HG02623 (cell line): Measurements from ENCODE around the gene RAB3C.

Source experiments
- ATAC-seq: cut with Tn5 transposase; IDR thresholded peaks from one replicate; pipeline ENCODE4 v1.9.1; 2021; ENCODE audit warnings: moderate library complexity; ENCODE audit not compliant: unreplicated experiment

The RAB3C gene

DNA sequence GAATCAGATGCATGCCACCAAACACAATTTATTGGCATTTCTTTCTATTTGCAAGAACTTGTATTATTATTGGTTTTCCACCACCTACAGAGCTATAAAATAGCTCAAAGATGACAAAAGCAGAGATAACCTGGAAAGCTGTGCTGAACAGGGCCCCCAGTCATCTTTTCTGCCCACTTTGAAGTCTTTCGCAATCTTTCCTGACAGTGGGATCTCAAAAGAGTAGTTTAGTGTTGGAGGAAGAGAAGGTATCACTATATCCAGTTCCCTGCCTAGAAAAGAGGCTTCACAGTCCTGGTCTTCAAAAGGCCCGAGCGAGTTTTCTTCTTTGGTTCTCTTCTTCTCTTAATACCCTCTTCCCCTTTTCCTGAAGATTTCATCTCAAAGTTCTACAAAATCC, 231.0 kb downstream of the RAB3C start:
- no peak for ATAC-seq

DNA sequence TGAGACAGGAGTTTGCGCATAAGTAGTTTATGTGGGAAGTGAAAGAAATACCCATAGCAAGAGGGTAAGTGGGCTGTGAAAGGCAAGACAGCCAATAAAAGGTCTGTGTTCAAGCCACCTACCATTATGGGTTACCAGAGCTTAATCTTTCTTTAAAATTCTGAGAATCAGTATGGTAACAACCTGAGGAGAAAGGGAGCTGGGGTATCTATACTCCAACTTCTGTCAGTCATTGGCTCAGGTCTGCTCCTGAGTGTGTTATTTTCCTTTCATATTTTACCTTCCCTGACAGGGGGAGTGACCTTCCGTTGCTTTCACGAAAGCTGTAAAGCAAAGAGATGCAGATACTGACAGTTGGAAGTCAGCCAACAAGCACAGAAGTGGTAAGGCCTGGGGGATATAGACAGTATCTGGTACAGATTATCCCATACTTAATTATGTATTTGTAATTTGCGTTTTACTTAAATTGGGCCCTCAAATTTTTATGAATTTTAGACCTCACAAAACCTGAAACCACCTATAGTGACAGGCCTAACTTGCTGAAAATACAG, 233.4 kb downstream of the RAB3C start:
- no peak for ATAC-seq

DNA sequence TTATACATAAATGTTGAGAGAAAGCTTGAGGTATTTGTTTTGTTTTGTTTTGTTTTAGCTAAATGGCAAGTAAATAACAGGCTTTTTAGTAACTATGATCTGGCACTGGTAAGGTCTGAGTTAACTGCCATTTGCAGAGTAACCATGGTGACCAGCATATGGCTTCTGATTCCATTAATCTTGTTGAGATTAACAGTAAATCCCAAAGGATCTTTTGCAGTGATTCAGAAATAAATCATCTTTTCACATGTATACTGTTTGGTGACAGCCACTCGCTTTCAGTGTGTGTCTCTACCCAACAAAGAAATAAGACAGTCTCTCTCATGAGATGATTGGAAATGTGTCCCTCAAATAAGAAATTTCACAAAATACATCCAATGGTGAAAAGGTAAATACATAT, 235.6 kb downstream of the RAB3C start:
- ATAC-seq = no peak

DNA sequence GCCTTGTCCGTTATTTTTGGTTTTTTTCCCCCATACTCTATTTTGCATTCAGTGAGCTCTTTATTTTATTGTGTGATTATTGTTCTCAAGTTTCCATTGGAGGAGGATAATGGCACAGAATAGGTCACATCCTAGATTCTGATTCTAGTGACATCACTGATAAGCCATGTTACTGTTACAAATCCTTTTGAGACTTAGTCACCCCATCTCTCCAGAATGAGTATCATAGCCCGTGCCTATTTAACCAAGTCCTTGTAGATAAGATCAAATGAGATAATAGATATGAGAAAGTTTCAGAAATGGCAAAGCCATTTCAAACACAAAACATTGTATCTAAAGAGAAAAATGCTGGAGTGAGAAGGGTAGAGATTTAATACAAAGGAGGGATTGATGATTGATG, 242.6 kb downstream of the RAB3C start:
- ATAC-seq = no peak

DNA sequence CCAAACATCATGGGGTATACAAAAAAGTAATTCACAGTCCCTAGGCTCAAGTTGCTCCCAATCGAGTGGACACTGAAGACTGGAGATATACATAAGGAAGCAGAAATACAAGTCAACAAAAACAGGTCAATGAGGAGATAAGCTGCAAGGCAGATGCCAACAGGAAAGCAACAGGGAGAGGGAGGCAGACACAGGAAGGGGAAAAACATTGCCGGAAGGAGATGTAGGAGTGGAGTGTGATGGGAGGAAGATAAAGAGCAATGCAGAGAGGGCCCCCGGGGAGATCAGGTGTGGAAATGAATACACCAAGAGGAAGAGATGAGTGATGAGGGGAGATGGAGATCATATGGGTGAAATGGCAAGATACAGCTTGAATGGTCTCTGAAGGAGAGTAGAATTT, 243.0 kb downstream of the RAB3C start:
- no peak for ATAC-seq

DNA sequence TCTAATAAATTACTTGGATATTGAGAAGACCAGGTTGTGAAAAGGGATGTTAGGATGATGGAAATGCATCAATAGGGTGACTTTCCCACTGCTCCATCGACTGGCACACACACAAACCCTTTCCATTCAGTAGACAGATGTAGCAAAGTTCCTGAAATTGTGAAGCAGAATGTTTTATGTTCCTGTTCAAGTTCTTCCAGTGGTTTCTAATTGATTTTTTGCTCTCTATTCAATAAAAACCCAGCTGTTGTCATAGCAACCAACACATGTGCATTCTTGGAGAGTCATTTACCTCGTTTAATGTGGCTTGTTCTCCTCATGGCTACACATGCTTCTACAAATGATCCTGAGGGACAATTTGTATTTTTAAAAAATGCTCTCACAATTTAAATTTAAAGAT, 244.6 kb downstream of the RAB3C start:
- no peak for ATAC-seq

DNA sequence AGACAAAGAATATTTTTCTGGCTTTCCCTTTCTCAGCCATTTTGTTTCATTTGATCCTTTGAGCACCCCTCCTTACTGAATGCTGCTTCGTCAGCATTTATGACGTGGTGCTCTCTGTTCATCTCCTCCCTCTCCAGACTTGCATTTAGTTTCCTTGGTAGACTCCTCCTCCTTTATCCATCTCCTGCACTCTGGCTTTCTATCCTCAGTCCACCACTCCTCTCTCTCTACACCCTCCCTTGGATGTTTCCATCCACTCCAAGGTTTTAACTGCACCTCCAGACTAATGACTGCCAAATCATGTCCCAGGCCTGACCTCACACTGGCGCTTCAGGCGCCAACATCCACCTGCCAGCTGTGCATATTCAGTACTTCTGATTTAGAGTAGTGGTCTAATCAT, 245.4 kb downstream of the RAB3C start:
- ATAC-seq = no peak

DNA sequence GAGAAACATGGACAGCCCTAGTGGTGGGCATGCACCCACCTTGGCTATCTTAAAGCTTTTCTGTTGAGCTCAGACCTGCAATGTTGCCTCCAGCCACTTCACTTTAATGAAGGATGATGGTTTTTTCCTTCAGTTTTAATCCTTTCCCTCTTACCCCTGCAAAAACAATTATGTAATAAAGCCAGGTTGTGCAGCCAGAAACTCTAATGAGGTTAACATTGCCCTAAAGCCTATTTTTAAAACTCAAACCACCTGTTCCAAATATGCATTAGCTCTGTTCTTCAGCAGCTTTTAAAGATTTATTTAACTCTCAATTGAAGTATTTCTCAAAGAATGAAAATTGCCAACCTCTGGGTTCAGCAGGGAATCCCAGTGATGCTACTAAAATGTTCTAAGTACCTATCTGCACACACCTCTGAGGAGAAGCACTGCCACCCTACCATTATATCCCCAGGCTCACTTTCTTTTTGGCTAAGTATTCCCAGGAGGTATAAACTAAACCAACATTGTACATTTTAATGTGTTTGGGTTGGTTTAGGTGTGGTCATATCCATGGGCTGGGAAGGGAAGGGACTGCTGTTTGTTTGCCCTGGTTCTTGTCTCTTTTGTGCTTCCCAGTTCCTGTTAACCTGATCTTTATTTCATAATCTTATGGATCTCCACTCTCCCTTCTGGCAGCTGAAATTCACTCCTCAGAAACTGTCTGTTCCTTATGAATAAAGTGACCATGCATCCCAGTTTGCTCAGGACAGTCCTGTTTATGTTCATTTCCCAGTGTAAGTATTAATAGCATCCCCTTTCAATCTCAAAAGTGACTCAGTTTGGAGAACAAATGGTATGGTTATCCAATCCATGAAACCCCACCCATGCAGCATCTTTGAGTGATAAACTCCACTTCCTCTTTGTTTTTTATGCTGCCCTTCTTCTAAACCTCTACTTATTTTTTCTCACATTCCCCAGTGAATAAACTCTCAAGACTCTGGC, 251.7 kb downstream of the RAB3C start:
- no peak for ATAC-seq

DNA sequence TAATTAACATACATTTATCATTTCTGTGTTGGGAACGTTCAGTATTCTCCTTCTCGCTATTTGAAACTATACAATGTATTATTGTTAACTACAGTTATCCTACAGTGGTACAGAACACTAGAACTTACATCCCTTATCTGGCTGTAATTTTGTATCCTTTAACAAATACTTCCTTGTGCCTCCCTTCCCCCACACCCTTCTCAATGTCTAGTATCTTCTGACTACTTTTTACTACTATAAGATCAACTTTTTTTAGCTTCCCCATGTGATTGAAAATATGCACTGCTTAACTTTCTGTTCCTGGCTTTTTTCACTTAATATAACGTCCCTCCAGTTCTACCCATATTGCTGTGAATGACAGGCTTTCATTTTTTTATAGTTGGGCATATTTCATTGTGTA, 253.5 kb downstream of the RAB3C start:
- no peak for ATAC-seq

DNA sequence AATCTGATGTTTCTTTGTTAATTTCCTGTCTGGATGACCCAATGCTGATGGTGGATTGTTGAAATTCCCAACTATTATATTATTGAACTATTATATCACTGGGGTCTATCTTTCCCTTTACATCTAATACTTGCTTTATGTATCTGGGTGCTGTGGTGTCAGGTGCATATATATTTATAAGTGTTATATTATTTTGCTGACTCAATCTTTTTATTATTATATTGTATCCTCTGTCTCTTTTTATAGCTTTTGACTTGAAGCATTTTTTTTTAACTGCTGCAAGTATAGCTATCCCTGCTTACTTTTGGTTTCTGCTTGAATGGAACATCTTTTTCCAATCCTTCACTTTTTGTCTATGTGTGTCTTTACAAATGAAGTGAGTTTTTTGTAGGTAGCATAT, 255.9 kb downstream of the RAB3C start:
- no peak for ATAC-seq

DNA sequence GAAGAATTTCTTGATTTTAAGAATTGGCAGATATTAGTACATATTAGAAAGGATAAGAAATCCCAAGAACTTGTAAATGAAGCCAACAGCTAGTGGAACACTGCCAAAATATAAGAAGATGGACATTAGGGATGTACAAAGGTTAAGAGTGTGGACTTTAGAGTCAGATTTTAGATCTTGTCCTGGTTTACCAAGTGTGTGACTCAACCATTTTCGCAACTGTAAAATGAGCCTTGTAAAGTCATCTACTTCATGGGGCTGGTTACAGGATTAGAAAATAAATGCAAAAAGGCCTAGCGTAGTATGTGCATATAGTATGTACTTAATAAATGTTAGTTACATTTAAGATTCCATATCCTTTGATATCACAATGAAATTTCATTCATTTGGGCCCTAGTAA, 260.0 kb downstream of the RAB3C start:
- no peak for ATAC-seq

DNA sequence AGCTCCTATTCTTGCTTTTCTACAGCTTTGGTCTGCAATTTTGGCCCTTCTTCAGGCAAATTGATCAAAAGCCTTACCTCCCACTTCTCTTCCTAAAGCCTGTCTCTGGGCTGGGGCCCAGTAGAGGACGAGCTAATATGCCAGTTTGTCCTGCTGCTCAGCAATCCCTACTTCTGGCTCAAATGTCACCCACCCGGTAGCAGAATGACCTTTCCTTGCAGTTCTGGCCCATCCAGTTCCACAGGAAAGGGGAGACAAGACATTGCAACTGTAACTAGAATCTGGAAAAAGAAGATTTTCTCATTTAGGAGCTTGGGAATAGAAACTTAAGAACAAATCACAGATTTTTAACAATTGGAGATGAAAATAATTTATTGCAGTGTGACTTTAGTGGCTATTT, 261.5 kb downstream of the RAB3C start:
- no peak for ATAC-seq

DNA sequence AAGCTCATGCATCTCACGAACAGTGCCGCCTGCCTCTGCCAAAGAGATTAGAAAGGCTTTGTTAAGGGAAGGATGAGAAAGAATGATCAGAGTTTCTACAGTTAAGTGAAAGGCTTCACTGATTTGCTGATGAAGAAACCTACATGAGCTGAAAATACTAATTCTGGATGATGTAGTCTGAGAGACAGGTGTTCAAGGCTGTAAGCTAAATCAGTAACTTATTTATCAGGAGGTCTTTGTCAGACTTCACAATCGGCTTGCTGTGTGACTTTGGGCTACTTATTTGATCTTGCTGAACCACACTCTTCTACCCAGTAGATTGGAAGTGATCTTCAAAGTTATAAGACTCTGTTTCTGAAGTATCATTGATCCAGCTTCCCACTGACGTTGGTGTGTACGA, 264.2 kb downstream of the RAB3C start:
- ATAC-seq = no peak

DNA sequence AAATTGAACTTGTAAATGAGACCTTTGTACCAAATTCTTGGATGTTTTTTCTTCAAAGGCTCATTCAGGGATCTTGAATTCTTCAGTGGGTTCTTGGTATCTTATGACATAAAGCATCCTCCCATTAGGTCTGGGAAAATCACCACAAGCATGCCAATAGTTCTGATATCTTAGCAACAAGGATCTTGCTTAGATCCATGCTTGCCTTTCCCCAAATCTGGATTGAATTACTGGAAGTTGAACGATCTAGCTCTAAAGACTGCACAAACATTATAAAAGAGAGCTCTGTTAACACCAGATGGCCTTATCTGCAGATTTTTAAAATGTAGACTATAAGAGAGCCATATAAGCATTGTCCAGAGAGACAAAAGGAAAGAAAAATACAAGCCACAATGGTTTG, 266.3 kb downstream of the RAB3C start:
- ATAC-seq = no peak

DNA sequence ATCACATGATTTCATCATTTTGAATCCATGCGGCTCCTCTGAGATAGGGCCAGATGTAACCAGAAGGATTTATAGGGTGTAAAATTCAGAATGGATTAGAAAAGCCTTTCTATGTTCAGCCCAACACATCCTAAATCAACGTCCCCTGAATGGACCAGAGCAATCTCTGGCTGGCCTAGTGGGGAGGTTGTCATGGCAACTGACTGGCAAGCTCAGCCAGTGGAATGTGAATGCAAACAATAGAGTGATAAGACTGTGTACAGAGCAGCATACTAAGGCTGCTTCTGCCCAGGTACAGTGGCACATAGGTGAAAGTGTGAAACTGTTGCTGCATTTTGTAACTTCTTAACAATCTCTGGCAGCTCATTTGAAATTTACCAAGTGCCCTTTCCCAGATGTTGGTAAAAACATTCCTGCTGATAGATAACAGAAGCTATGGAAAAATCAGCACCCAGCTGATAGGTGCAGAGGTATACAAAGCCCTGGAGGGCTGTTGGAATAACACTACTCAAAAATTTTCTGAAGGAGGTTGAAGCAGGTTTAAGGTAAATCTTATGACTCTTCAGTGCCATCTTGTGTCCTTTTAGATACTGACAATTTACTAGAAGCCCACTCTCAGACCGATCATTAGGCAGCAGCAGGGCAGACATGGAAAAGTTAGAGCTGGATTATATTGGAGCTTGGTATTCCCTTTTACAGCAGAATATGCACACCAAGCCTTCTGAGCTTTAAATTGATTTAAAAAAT, 267.2 kb downstream of the RAB3C start:
- no peak for ATAC-seq

DNA sequence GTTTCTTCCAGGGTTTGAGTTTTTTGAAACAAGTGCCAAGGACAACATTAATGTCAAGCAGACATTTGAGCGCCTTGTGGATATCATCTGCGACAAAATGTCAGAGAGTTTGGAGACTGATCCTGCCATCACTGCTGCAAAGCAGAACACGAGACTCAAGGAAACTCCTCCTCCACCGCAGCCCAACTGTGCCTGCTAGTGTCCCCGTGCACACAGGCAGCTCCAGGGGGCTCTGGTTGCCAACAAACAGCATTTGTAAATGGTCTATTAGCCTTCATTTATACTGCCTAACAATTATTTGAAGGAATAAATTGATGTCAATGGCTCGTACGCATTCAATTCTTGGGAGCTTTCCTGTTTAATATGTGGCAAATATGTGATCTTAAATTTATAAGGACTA, 268.3 kb downstream of the RAB3C start:
- ATAC-seq = no peak

DNA sequence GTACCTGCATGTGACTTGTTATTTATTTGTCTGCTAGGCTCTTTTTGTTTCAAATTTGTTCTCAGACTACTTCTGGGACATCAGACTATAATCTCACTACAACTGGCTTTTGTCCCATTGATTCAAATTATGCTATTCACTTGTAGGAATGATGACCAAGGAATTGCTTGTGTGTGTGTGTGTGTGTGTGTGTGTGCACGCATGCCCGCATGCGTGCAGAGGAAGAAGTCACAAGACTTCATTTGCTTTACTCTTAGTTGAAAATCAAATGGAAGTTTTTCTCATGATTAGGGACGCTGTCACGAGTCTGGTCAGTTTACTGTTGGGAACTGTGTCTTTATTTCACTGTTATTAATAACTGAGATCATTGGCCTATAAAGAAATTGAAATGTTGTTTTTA, 268.7 kb downstream of the RAB3C start:
- no peak for ATAC-seq

DNA sequence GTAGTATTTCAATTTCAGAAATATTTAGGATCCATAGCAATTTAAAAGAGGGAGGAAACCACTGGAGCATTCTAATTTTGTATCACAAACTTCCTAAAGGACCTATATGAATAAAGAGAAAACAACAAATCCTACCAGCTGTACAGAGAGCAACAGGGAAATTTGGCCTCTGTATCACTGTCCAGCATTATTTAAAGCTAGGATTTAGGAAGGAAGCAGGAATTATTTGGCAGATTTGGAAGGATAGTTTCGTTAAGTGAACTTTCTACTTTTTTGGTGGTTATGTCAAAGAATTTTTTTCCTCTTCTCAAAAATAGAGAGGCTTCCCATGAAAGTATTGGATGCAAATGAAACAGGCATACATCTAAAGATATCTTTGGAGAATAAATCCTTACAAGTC, 269.7 kb downstream of the RAB3C start:
- no peak for ATAC-seq

DNA sequence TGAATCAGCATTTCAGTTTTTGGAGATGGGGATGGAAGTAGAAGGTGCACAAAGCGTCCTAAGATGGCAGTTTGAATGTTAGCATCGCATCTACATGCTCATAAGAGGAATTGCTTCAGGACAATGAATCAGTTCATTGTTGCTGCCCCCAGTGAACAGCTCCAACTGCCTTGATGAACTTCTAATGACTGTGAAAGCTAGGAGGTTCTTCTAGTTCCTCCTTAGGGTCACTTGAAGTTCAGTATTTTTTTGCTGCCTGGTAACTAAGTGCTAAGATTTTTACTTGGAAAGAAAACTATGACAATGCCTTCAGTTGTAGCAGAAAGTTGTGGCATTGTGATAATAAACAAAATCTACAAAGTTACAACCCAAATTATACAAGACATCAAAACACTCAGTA, 271.6 kb downstream of the RAB3C start:
- no peak for ATAC-seq

DNA sequence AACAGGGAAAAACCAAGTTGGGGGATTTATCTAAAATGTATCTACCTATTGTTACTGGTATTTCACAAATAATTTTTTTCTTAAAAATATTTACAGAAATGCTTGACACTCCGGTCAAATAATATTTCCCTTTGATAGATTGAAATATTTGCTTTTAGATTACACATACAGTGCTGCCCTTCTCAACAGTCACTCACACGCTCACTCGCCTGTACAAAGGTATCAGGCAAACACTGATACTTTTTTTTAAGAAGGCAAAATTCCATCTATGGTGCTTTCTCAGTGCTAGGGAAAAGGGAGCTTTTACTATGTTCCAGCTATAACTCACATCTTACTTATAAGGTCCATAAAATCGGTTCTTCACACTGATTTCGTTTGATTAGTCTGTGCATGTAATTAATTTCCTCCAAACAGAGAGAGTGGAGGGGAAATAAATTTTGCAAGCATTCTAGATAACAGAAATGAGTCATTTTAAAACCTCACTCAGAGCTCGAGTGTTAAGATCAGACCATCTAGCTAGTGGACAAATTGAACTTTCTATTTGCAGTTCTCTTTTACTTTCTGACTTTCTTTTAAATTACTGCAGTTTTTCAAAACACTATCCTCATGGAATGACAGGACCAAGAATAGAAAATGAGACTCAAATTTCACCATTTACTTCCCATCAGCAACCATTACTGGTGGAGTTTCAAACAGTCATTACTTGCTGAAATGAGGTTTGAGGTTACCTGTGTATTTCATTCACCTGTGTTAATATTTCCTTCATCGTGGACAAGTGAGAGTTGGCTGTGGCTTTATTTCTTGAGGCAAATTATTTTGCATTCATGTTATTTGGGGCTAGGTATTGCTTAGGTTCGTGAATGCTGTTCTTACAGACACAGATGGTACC, 273.2 kb downstream of the RAB3C start:
- no peak for ATAC-seq

DNA sequence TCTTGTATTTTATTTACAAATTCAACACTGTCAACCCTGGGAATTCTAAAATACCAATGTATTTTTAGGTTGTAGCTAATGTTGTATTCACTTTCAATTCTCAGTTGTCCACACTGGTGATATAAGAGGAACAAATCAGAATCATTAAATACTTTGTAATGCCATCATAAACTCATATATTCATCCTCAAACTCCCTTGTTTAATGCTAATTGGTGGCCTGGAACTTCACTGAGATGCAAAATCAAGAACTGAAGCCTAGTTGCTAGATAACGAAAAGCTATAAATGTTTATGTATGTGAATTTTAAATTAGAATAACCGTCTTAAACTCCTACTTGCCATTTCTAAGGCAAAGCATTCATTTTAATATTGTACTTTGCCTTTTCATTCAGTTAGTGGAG, 274.7 kb downstream of the RAB3C start:
- ATAC-seq = no peak
